DND-41 (cell line): ENCODE data around the gene ESYT3.
"Not testable (repeated sequence)": the region's sequence is repeated elsewhere in the genome, so short reads cannot be mapped to it uniquely, and the experiment has no call there.

ENCODE experiments used
- ATAC-seq: fragments of 200-7000 bp; cut with Tn5 transposase; 3 replicates; pipeline ENCODE4 v1.9.1; 2021; ENCODE audit warnings: low read depth; ENCODE audit not compliant: insufficient read depth
- DNase-seq: peaks from one replicate; pipeline ENCODE4 v3.0.0-alpha.2; 2020
- H2AFZ ChIP-seq: 2 replicates; pipeline ENCODE4 v1.6.0; 2012; ENCODE audit warnings: low read depth, low read length
- H3K27ac ChIP-seq: 2 replicates; pipeline ENCODE4 v1.5.1; 2012; ENCODE audit warnings: low read length, inconsistent platforms
- H3K27me3 ChIP-seq: fragments of 200-600 bp; sonication (generic); 2 replicates; pipeline ENCODE4 v1.6.0; 2012; ENCODE audit warnings: low read length, mild to moderate bottlenecking, inconsistent platforms; ENCODE audit not compliant: insufficient read depth, poor library complexity
- H3K36me3 ChIP-seq: 2 replicates; pipeline ENCODE4 v1.5.1; 2012; ENCODE audit warnings: low read length, inconsistent platforms; ENCODE audit not compliant: insufficient read depth
- H3K4me1 ChIP-seq: 2 replicates; pipeline ENCODE4 v1.5.1; 2012; ENCODE audit warnings: mild to moderate bottlenecking, low read length; ENCODE audit not compliant: insufficient read depth
- H3K4me2 ChIP-seq: 2 replicates; pipeline ENCODE4 v1.6.0; 2012; ENCODE audit warnings: mild to moderate bottlenecking, moderate library complexity, low read length, inconsistent platforms; ENCODE audit not compliant: insufficient read depth
- H3K4me3 ChIP-seq, 2 experiments: fragments of 200-600 bp in 1 of 2; shearing (Covaris generic) in 1 of 2; 2 replicates each; pipeline ENCODE4 v1.5.1; 2012 to 2016; ENCODE audit warnings: inconsistent platforms in 2 of 2, low read length in 2 of 2, mild to moderate bottlenecking in 2 of 2, low read depth in 1 of 2, moderate library complexity in 1 of 2
- H3K79me2 ChIP-seq: 2 replicates; pipeline ENCODE4 v1.6.0; 2012; ENCODE audit warnings: low read length, inconsistent platforms; ENCODE audit not compliant: insufficient read depth
- H3K9ac ChIP-seq: 2 replicates; pipeline ENCODE4 v1.6.0; 2012; ENCODE audit warnings: low read depth, mild to moderate bottlenecking, inconsistent platforms, low read length, moderate library complexity
- H3K9me3 ChIP-seq: 2 replicates; pipeline ENCODE4 v1.5.1; 2012; ENCODE audit warnings: low read length, moderate library complexity, mild to moderate bottlenecking, inconsistent platforms; ENCODE audit not compliant: insufficient read depth, severe bottlenecking
- H4K20me1 ChIP-seq: 2 replicates; pipeline ENCODE4 v1.6.0; 2012; ENCODE audit warnings: low read length; ENCODE audit not compliant: insufficient read depth
- EZH2 ChIP-seq: IDR thresholded peaks from 3 replicates; pipeline ENCODE4 v1.6.1; 2012; ENCODE audit warnings: borderline replicate concordance, low read depth, mild to moderate bottlenecking, moderate library complexity, low read length, inconsistent platforms; ENCODE audit not compliant: severe bottlenecking
- TF ChIP-seq, protein P1 (sequence below): IDR thresholded peaks from 2 replicates; pipeline ENCODE4 v1.5.1; 2012; ENCODE audit warnings: borderline replicate concordance, low read length, moderate library complexity, mild to moderate bottlenecking; ENCODE audit not compliant: poor library complexity, severe bottlenecking; ENCODE audit errors: extremely low read depth

Gene ESYT3

DNA sequence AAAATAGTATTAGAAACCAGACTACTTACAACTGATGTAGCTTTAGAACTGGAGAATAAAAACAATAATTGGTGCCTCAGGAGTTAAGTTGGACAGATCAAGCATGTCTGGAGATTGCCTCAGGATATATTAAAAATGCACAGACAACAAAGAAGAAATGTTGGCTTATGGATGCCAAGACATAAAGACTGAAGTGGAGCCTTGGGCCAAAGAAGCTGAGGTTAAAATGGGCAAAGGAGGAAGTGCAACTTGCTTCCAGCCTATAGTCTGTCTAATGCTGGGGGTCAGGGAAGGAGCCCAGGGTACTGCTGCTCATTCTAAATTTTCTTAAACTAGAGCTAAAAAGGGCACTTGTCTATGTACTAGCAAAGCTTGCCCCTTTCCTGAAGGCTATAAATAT, 77.5 kb downstream of the ESYT3 start:
- DNase-seq = no peak
- H3K9ac ChIP-seq = no peak overlapping the region
- no peak overlapping the region for H3K27ac ChIP-seq
- no peaks in the 10 kb centered on the region for H3K4me1 ChIP-seq
- no peak overlapping the region for H3K4me3 ChIP-seq
- no peaks in the 10 kb centered on the region for H4K20me1 ChIP-seq
- peaks cover 8% of the 10 kb centered on the region; the same call in 1 of the 2 replicates for H3K36me3 ChIP-seq
- H3K27me3 ChIP-seq = no peaks in the 10 kb centered on the region
- H3K79me2 ChIP-seq = no peaks in the 10 kb centered on the region
- no peaks in the 10 kb centered on the region for H3K9me3 ChIP-seq
- H3K4me2 ChIP-seq = no peak overlapping the region
- no peak overlapping the region for H2AFZ ChIP-seq
- ATAC-seq = no peak
- no peak for TF ChIP-seq EZH2
- TF ChIP-seq, protein P1, sequence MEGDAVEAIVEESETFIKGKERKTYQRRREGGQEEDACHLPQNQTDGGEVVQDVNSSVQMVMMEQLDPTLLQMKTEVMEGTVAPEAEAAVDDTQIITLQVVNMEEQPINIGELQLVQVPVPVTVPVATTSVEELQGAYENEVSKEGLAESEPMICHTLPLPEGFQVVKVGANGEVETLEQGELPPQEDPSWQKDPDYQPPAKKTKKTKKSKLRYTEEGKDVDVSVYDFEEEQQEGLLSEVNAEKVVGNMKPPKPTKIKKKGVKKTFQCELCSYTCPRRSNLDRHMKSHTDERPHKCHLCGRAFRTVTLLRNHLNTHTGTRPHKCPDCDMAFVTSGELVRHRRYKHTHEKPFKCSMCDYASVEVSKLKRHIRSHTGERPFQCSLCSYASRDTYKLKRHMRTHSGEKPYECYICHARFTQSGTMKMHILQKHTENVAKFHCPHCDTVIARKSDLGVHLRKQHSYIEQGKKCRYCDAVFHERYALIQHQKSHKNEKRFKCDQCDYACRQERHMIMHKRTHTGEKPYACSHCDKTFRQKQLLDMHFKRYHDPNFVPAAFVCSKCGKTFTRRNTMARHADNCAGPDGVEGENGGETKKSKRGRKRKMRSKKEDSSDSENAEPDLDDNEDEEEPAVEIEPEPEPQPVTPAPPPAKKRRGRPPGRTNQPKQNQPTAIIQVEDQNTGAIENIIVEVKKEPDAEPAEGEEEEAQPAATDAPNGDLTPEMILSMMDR = no peak

DNA sequence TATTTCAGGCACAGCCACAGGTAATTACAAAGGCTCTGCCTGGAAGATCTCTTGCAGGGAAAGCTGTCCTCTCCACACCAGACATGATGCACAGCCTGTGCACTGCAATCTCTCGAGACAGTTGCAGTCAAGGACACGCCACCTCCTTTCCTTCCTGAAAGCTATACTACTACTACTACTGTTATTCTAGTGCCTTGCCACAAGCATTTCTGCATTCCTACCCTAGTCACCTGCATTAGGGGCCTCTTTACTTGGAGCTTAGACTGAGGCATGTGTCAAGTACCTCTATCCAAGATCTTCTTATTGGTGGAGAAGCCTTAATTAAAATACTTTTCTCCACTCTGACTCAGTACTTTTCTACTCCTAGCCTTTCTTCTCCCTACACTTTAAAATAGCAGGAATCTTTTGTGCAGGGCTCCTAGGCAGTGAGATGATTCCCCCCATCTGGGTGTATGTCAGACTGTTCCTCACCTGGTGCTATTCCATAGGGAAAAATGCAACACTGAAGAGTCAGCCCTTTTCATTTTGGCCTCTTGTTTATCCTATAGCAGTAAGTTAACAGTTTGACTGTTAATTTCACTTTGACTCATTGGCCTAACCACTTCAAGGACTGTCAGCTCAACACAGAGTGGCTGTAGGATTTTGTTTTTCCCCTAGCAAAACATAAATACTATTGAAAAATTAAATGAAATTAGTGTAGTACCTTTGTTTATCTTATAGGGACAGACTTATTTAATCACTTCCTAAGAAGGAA, 78.9 kb downstream of the ESYT3 start:
- DNase-seq (no peak), ATAC-seq (no peak)
- H4K20me1 ChIP-seq = no peaks in the 10 kb centered on the region
- TF ChIP-seq, protein P1 = no peak
- TF ChIP-seq EZH2 = no peak
- H3K9me3 ChIP-seq = no peaks in the 10 kb centered on the region
- no peaks in the 10 kb centered on the region for H3K79me2 ChIP-seq
- no peak overlapping the region for H3K4me3 ChIP-seq
- no peak overlapping the region for H3K4me2 ChIP-seq
- peaks cover 16% of the 10 kb centered on the region; the same call in 1 of the 2 replicates for H3K36me3 ChIP-seq
- H3K27me3 ChIP-seq = no peaks in the 10 kb centered on the region
- no peak overlapping the region for H3K9ac ChIP-seq
- no peak overlapping the region for H2AFZ ChIP-seq
- no peak overlapping the region for H3K27ac ChIP-seq
- no peaks in the 10 kb centered on the region for H3K4me1 ChIP-seq

DNA sequence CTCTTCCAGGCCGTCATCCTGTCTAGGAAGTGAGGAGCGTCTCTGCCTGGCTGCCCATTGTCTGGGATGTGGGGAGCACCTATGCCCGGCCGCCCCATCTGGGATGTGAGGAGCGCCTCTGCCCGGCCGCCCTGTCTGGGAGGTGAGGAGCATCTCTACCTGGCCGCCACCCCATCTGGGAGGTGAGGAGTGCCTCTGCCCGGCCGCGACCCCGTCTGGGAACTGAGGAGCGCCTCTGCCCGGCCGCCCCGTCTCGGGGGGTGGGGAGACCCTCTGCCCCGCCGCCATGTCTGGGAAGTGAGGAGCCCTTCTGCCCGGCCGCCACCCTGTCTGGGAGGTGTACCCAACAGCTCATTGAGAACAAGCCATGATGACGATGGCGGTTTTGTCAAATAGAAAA, 87.0 kb downstream of the ESYT3 start:
- H3K79me2 ChIP-seq, DNase-seq, H3K27ac ChIP-seq, H3K27me3 ChIP-seq, H3K4me3 ChIP-seq, H4K20me1 ChIP-seq, H2AFZ ChIP-seq, ATAC-seq, H3K4me2 ChIP-seq, H3K9ac ChIP-seq, H3K9me3 ChIP-seq, H3K4me1 ChIP-seq: not testable (repeated sequence)
- H3K36me3 ChIP-seq = peaks cover 21% of the 10 kb centered on the region; the same call in 1 of the 2 replicates
